ENCODE data around the gene RALGAPA2. TPM values are rescaled to one million over a fixed set of nuclear protein-coding genes. Genes with fewer than 3 reads are reported as not detected.

Gene RALGAPA2
- total RNA-seq, 4 donors from 2014 or later: 18.4 to 27.4 (median 25.2) TPM

GRCh38 chr20:20609522-20609921 lies 102.9 kb downstream of the RALGAPA2 start:
- Histone ChIP-seq H3K4me3 (no peak overlapping the region), H3K9me3 (no peaks in the 10 kb centered on the region), H3K36me3 (peaks cover 0 to 49% of the 10 kb centered on the region in 2 donors), H3K27me3 (no peaks in the 10 kb centered on the region), H3K4me1 (peaks cover 0 to 5% (median 0%) of the 10 kb centered on the region in 3 donors), H3K27ac (no peak overlapping the region)
- TF ChIP-seq POLR2AphosphoS5 (IDR thresholded peaks at IDR 0.05) (no peak), EP300 (IDR thresholded peaks at IDR 0.05) (no peak), POLR2A (IDR thresholded peaks at IDR 0.05) (no peak), CTCF (IDR thresholded peaks at IDR 0.05) (no peak)
- 40 to 93% methylated on average over 1 to 5 of the region's 6 CpGs for WGBS, 2 donors (ENCODE audit: low coverage in 1 of 2)
- ATAC-seq: no peak

DNA sequence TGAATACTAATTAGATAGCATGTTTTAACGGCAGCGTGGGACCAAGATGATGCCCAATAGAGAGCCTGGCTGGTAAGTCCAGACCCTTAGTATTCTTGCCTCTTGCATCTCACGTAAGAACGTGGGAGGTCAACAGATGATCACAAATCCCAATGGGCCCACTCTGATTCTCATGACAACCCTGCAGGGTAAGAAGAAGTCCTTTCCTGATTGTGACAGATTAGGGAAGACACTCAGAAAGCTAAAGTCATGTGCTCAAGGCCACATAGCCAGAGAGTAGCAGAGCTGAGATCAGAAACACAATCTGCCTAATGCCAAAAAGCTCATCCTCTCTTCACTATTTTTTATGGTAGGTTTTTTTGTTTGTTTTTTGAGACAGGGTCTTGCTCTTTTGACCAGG lies 103.8 kb downstream of the RALGAPA2 start:
- TF ChIP-seq EP300 (IDR thresholded peaks at IDR 0.05): no peak
- no peak for TF ChIP-seq POLR2A (IDR thresholded peaks at IDR 0.05)
- TF ChIP-seq CTCF (IDR thresholded peaks at IDR 0.05): no peak
- TF ChIP-seq POLR2AphosphoS5 (IDR thresholded peaks at IDR 0.05): no peak
- peaks cover 0 to 5% (median 0%) of the 10 kb centered on the region in 3 donors for H3K4me1 ChIP-seq
- H3K9me3 ChIP-seq: no peaks in the 10 kb centered on the region
- WGBS, 2 donors (ENCODE audit: low coverage in 1 of 2): 81% methylated on average over 4 of the region's 4 CpGs; no CpG with 5 or more reads in 1 of the 2 donors
- H3K27ac ChIP-seq: no peak overlapping the region
- no peak overlapping the region for H3K4me3 ChIP-seq
- ATAC-seq: no peak
- H3K36me3 ChIP-seq: peaks cover 0 to 50% of the 10 kb centered on the region in 2 donors
- no peaks in the 10 kb centered on the region for H3K27me3 ChIP-seq

DNA sequence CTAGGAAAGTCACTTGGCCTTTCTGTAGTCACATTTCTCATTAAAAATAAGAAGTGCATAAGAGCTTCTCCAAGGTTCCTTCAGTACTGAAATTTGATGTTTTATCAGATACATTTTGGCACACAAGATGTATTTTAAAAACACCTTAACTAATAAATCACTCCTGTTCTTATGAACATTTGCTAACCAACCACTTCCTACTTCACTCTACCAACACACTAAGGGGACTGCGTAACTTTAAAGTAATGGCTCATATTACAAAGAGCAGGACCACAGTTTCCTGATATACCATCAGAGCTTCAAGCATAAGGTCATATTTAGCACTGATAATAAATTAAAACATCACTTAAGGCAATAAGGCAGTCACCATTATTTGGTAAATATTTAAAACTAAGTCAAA lies 104.4 kb downstream of the RALGAPA2 start:
- WGBS, 2 donors (ENCODE audit: low coverage in 1 of 2): 80 to 88% methylated on average over 1 of the region's 1 CpG
- Histone ChIP-seq H3K27ac (no peak overlapping the region), H3K4me1 (peaks cover 0 to 5% (median 0%) of the 10 kb centered on the region in 3 donors), H3K36me3 (peaks cover 0 to 50% of the 10 kb centered on the region in 2 donors), H3K4me3 (no peak overlapping the region), H3K27me3 (no peaks in the 10 kb centered on the region), H3K9me3 (no peaks in the 10 kb centered on the region)
- TF ChIP-seq POLR2AphosphoS5 (IDR thresholded peaks at IDR 0.05) (no peak), POLR2A (IDR thresholded peaks at IDR 0.05) (no peak), CTCF (IDR thresholded peaks at IDR 0.05) (no peak), EP300 (IDR thresholded peaks at IDR 0.05) (no peak)
- ATAC-seq: no peak

DNA sequence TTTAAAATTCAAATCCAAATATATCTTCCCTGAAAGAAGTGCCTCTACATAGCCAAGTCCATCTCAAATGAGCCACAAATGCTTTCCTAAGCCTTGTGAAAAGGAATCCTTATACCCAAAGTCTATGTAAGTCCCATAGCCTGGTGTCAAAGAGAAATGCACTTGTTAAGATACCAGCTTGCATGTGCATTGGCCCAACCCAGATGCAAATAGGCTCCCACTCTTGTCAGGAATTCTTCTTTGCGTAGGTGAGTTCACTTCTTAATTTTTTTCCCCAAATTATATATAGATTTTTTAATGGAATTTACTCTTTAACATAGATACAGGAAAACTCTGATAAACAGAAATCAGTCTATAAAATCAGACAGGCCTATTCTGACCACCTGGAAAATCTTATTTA lies 105.6 kb downstream of the RALGAPA2 start:
- Histone ChIP-seq H3K36me3 (peaks cover 0 to 51% of the 10 kb centered on the region in 2 donors), H3K4me3 (no peak overlapping the region), H3K27me3 (no peaks in the 10 kb centered on the region), H3K27ac (no peak overlapping the region), H3K9me3 (no peaks in the 10 kb centered on the region), H3K4me1 (peaks cover 0 to 5% (median 0%) of the 10 kb centered on the region in 3 donors)
- no peak for ATAC-seq
- WGBS, 2 donors (ENCODE audit: low coverage in 1 of 2): 100% methylated on average over 1 of the region's 1 CpG
- no peak for TF ChIP-seq POLR2AphosphoS5 (IDR thresholded peaks at IDR 0.05)
- TF ChIP-seq EP300 (IDR thresholded peaks at IDR 0.05): no peak
- TF ChIP-seq CTCF (IDR thresholded peaks at IDR 0.05): no peak
- TF ChIP-seq POLR2A (IDR thresholded peaks at IDR 0.05): no peak

DNA sequence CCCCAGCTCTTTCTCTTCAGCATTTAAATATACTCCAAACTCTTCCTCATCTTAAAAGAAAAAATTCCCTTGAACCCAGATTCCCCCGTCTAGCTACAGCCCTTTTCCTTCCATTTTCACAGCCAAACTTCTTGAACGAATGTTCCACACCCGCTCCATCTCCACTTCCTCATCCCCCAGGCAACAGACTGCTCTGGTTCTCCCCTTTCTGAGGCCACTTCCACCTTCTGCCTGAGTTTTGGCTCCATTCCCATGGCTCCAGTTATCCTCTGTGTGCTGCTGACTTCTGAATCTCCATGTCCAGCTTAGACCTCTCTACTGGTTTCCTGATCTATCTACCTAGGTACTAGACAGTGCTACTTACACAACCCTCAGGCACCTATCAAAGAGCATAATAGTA lies 106.4 kb downstream of the RALGAPA2 start:
- Histone ChIP-seq H3K36me3 (peaks cover 0 to 52% of the 10 kb centered on the region in 2 donors), H3K4me1 (no peaks in the 10 kb centered on the region), H3K27ac (no peak overlapping the region), H3K27me3 (no peaks in the 10 kb centered on the region), H3K9me3 (no peaks in the 10 kb centered on the region), H3K4me3 (no peak overlapping the region)
- 68 to 78% methylated on average over 3 of the region's 3 CpGs for WGBS, 2 donors (ENCODE audit: low coverage in 1 of 2)
- ATAC-seq: no peak
- TF ChIP-seq EP300 (IDR thresholded peaks at IDR 0.05) (no peak), POLR2AphosphoS5 (IDR thresholded peaks at IDR 0.05) (no peak), CTCF (IDR thresholded peaks at IDR 0.05) (no peak), POLR2A (IDR thresholded peaks at IDR 0.05) (no peak)
